ENCODE data around the gene AQP5. TPM values are rescaled to one million over a fixed set of nuclear protein-coding genes. Genes with fewer than 3 reads are reported as not detected.
"Not testable (repeated sequence)": the region's sequence is repeated elsewhere in the genome, so short reads cannot be mapped to it uniquely, and the experiment has no call there.

AQP5 gene
- total RNA-seq, 1 donor = not detected

- no peak for DNase-seq (ENCODE audit: low read depth)
- TF ChIP-seq CTCF (IDR thresholded peaks at IDR 0.05; ENCODE audit: insufficient read depth, low read depth, low read length) = no peak
- H3K4me3 ChIP-seq (ENCODE audit: low read depth, low read length) = no peak overlapping the region
These were observed 23.0 kb downstream of the AQP5 start for GRCh38 chr12:49984476-49985359.

GRCh38 chr12:49985981-49986380 is 24.3 kb downstream of the AQP5 start:
- no peak overlapping the region for H3K4me3 ChIP-seq (ENCODE audit: low read depth, low read length)
- no peak for TF ChIP-seq CTCF (IDR thresholded peaks at IDR 0.05; ENCODE audit: insufficient read depth, low read depth, low read length)
- no peak for DNase-seq (ENCODE audit: low read depth)

- H3K4me3 ChIP-seq (ENCODE audit: low read depth, low read length); DNase-seq (ENCODE audit: low read depth): not testable (repeated sequence)
These were observed 24.8 kb downstream of the AQP5 start for GRCh38 chr12:49986476-49986875.

- DNase-seq (ENCODE audit: low read depth) = no peak
- no peak for TF ChIP-seq CTCF (IDR thresholded peaks at IDR 0.05; ENCODE audit: insufficient read depth, low read depth, low read length)
- H3K4me3 ChIP-seq (ENCODE audit: low read depth, low read length) = no peak overlapping the region
These were observed 26.1 kb downstream of the AQP5 start for GRCh38 chr12:49987625-49988303.

GRCh38 chr12:49989400-49989799 is 27.7 kb downstream of the AQP5 start:
- not testable (repeated sequence) for DNase-seq (ENCODE audit: low read depth); H3K4me3 ChIP-seq (ENCODE audit: low read depth, low read length)

- no peak overlapping the region for H3K4me3 ChIP-seq (ENCODE audit: low read depth, low read length)
- no peak for TF ChIP-seq CTCF (IDR thresholded peaks at IDR 0.05; ENCODE audit: insufficient read depth, low read depth, low read length)
- peak; percentile 62 for DNase-seq (ENCODE audit: low read depth)
These were observed 28.6 kb downstream of the AQP5 start for GRCh38 chr12:49990273-49990672.

GRCh38 chr12:49998453-49998852 is 36.8 kb downstream of the AQP5 start:
- TF ChIP-seq CTCF (IDR thresholded peaks at IDR 0.05; ENCODE audit: insufficient read depth, low read depth, low read length) = peak; percentile 22
- DNase-seq (ENCODE audit: low read depth) = peak; percentile 53
- H3K4me3 ChIP-seq (ENCODE audit: low read depth, low read length) = no peak overlapping the region
